SU-DHL-6 (cell line): ENCODE data around the gene NDUFB10.

Source experiments
- CTCF ChIP-seq: fragments of 200-600 bp; sonication (generic); IDR thresholded peaks from one replicate; pipeline ENCODE4 v1.5.1; 2017; ENCODE audit warnings: antibody characterized with exemption, mild to moderate bottlenecking, low read length, moderate library complexity; ENCODE audit not compliant: insufficient read depth, poor library complexity, severe bottlenecking
- EZH2phosphoT487 ChIP-seq: fragments of 200-600 bp; sonication (generic), shearing (Covaris generic); conservative IDR thresholded peaks from 2 replicates; pipeline ENCODE4 v1.6.1; 2018; ENCODE audit warnings: mild to moderate bottlenecking, antibody characterized with exemption, low read length, moderate library complexity, mixed read lengths

GRCh38 chr16:1912215-1912543 lies 47.2 kb upstream of the NDUFB10 start:
- no peak for TF ChIP-seq CTCF
- no peak for TF ChIP-seq EZH2phosphoT487
